HCT116 (cell line): ENCODE data around the gene PCDHGC4. TPM values are rescaled to one million over a fixed set of nuclear protein-coding genes. Genes with fewer than 3 reads are reported as not detected.

Experiments
- ATAC-seq: fragments of 200-7000 bp; cut with Tn5 transposase; 2 replicates; pipeline ENCODE4 v1.9.1; 2020; ENCODE audit warnings: mild to moderate bottlenecking, moderate library complexity
- BruUV-seq: library from RNA; stranded (reverse); fragments of 400-500 nt; replicated peaks from 2 replicates; lab custom pipeline; 2021; lab: Mats Ljungman, UMichigan
- CTCF ChIA-PET: fragments of 300-600 bp; sonication (Branson Sonifier 250); formaldehyde crosslinking; loops from one replicate; lab custom pipeline; 2021; ENCODE audit warnings: antibody characterized with exemption; lab: Charles Lee
- POLR2A ChIA-PET: fragments of 300-600, 350-600 bp; sonication (Branson Sonifier 250); formaldehyde crosslinking; loops from one replicate; lab custom pipeline; 2021; ENCODE audit warnings: antibody characterized with exemption; lab: Charles Lee
- RAD21 ChIA-PET, 2 experiments: fragments of 300-600 bp; sonication (Branson Sonifier 250); formaldehyde crosslinking; loops; one replicate each; lab custom pipeline; 2023; ENCODE audit warnings: low total read pairs in 2 of 2; ENCODE audit not compliant: uncharacterized antibody in 2 of 2, unreplicated experiment in 2 of 2, low non-redundant PET in 1 of 2; lab: Charles Lee
- DNase-seq: peaks from one replicate; pipeline ENCODE4 v3.0.0-alpha.2; 2010; ENCODE audit warnings: low read depth, low spot score
- H2AFZ ChIP-seq: fragments of 200-600 bp; shearing (Covaris generic), sonication (generic); 2 replicates; pipeline ENCODE4 v1.6.1; 2017; ENCODE audit warnings: low read depth, mixed run types, mixed read lengths, antibody characterized with exemption, low read length; ENCODE audit not compliant: poor library complexity, severe bottlenecking
- H3K27ac ChIP-seq: 2 replicates; pipeline ENCODE4 v1.5.1; 2012; ENCODE audit warnings: low read depth, low read length
- H3K27me3 ChIP-seq: fragments of 200-600 bp; sonication (generic); 2 replicates; pipeline ENCODE4 v1.6.1; 2016; ENCODE audit warnings: mixed run types, low read length, mixed read lengths; ENCODE audit not compliant: insufficient read depth
- H3K36me3 ChIP-seq, 2 experiments: fragments of 200-500 bp in 1 of 2; fragments of 200-600 bp in 1 of 2; sonication (Bioruptor generic) in 1 of 2; sonication (generic) in 1 of 2; 2 replicates each; pipeline versions ENCODE4 v1.5.1 to v1.6.1; 2014 to 2016; ENCODE audit warnings: low read length in 2 of 2, inconsistent platforms in 1 of 2, mixed read lengths in 1 of 2, mixed run types in 1 of 2; ENCODE audit not compliant: insufficient read depth in 2 of 2, control insufficient read depth in 1 of 2
- H3K4me1 ChIP-seq, 2 experiments: fragments of 200-600 bp in 1 of 2; sonication (generic) in 1 of 2; 2 replicates each; pipeline versions ENCODE4 v1.5.1 to v1.6.1; 2012 to 2017; ENCODE audit warnings: low read length in 2 of 2, inconsistent platforms in 1 of 2, mild to moderate bottlenecking in 1 of 2, mixed read lengths in 1 of 2, mixed run types in 1 of 2, moderate library complexity in 1 of 2; ENCODE audit not compliant: insufficient read depth in 2 of 2, control insufficient read depth in 1 of 2
- H3K4me2 ChIP-seq: fragments of 200-600 bp; sonication (generic); 2 replicates; pipeline ENCODE4 v1.6.1; 2017; ENCODE audit warnings: mixed run types, low read length, mixed read lengths
- H3K4me3 ChIP-seq, 2 experiments: fragments of 200-600 bp in 1 of 2; sonication (generic) in 1 of 2; replicated peaks in 1 of 2; 2 replicates each; pipeline ENCODE4 v1.5.1; 2011 to 2016; ENCODE audit warnings: low read length in 2 of 2, control low read depth in 1 of 2, low read depth in 1 of 2, mild to moderate bottlenecking in 1 of 2, mixed read lengths in 1 of 2, mixed run types in 1 of 2
- H3K79me2 ChIP-seq: fragments of 200-600 bp; sonication (generic); 2 replicates; pipeline ENCODE4 v1.6.1; 2017; ENCODE audit warnings: mild to moderate bottlenecking, mixed run types, low read length, moderate library complexity, mixed read lengths; ENCODE audit not compliant: insufficient read depth
- H3K9ac ChIP-seq: fragments of 200-600 bp; sonication (generic); 2 replicates; pipeline ENCODE4 v1.6.1; 2016; ENCODE audit warnings: low read length, mixed read lengths
- H3K9me2 ChIP-seq: fragments of 200-600 bp; sonication (generic), shearing (Covaris generic); 2 replicates; pipeline ENCODE4 v1.6.1; 2017; ENCODE audit warnings: mixed run types, mild to moderate bottlenecking, moderate library complexity; ENCODE audit not compliant: insufficient read depth
- H3K9me3 ChIP-seq, 2 experiments: fragments of 200-500 bp in 1 of 2; fragments of 200-600 bp in 1 of 2; sonication (Bioruptor generic) in 1 of 2; sonication (generic) in 1 of 2; 2 replicates each; pipeline ENCODE4 v1.6.1; 2014 to 2017; ENCODE audit warnings: low read length in 2 of 2, mixed read lengths in 2 of 2, inconsistent platforms in 1 of 2, low read depth in 1 of 2, mild to moderate bottlenecking in 1 of 2, mixed run types in 1 of 2, moderate library complexity in 1 of 2; ENCODE audit not compliant: control insufficient read depth in 1 of 2, insufficient read depth in 1 of 2
- H4K20me1 ChIP-seq: fragments of 200-600 bp; sonication (generic), shearing (Covaris generic); 2 replicates; pipeline ENCODE4 v1.6.1; 2017; ENCODE audit warnings: mixed run types, mild to moderate bottlenecking, moderate library complexity; ENCODE audit not compliant: insufficient read depth
- EGR1 ChIP-seq: IDR thresholded peaks from 2 replicates; pipeline ENCODE4 v1.6.1; 2012; ENCODE audit warnings: low read depth
- EZH2phosphoT487 ChIP-seq: fragments of 200-600 bp; IDR thresholded peaks from 2 replicates; pipeline ENCODE4 v1.6.1; 2018; ENCODE audit warnings: antibody characterized with exemption, borderline replicate concordance
- JUND ChIP-seq: IDR thresholded peaks from 2 replicates; pipeline ENCODE4 v1.6.1; 2012
- POLR2A ChIP-seq: IDR thresholded peaks from 2 replicates; pipeline ENCODE4 v1.7.0; 2011; ENCODE audit warnings: borderline replicate concordance; ENCODE audit not compliant: insufficient read depth, insufficient read length; ENCODE audit errors: extremely low read depth
- POLR2AphosphoS5 ChIP-seq: IDR thresholded peaks from 2 replicates; pipeline ENCODE4 v1.6.1; 2011; ENCODE audit warnings: mild to moderate bottlenecking, low read depth, low read length, moderate library complexity
- SIN3A ChIP-seq: IDR thresholded peaks from 2 replicates; pipeline ENCODE4 v1.6.1; 2012; ENCODE audit warnings: low read depth
- SP1 ChIP-seq: IDR thresholded peaks from 2 replicates; pipeline ENCODE4 v1.6.1; 2012; ENCODE audit warnings: low read depth
- YY1 ChIP-seq: IDR thresholded peaks from 2 replicates; pipeline ENCODE4 v1.6.1; 2011; ENCODE audit warnings: low read length, low read depth, moderate library complexity, mild to moderate bottlenecking; ENCODE audit not compliant: insufficient replicate concordance; ENCODE audit errors: extremely low read depth
- ZFX ChIP-seq: fragments of 450-650 bp; IDR thresholded peaks from 2 replicates; pipeline ENCODE4 v1.6.1; 2017
- ZNF274 ChIP-seq: fragments of 200-500 bp; sonication (Bioruptor generic); IDR thresholded peaks from 2 replicates; pipeline ENCODE4 v1.6.1; 2014; ENCODE audit warnings: mild to moderate bottlenecking, low read depth, low read length, inconsistent platforms
- intact Hi-C: fragments of 100-400 bp; cut with micrococcal nuclease; formaldehyde crosslinking; loops from 2 replicates; pipeline ENCODE4 v1.10.0; 2022
- total RNA-seq: library from RNA; stranded (reverse); gene quantifications from one replicate; pipeline ENCODE4 v1.2.1, GENCODE V29; 2021; ENCODE audit not compliant: unreplicated experiment
- TF ChIP-seq, protein P1 (sequence below): IDR thresholded peaks from 2 replicates; pipeline ENCODE4 v1.6.1; 2012
- TF ChIP-seq, protein P2 (sequence below): IDR thresholded peaks from 2 replicates; pipeline ENCODE4 v1.6.1; 2012
- TF ChIP-seq, protein P3 (sequence below): IDR thresholded peaks from 2 replicates; pipeline ENCODE4 v1.6.1; 2011; ENCODE audit warnings: mild to moderate bottlenecking, low read length, moderate library complexity; ENCODE audit not compliant: insufficient replicate concordance; ENCODE audit errors: extremely low read depth

PCDHGC4 gene
- total RNA-seq, 1 experiment from 2014 or later, result 0.05 TPM

DNA sequence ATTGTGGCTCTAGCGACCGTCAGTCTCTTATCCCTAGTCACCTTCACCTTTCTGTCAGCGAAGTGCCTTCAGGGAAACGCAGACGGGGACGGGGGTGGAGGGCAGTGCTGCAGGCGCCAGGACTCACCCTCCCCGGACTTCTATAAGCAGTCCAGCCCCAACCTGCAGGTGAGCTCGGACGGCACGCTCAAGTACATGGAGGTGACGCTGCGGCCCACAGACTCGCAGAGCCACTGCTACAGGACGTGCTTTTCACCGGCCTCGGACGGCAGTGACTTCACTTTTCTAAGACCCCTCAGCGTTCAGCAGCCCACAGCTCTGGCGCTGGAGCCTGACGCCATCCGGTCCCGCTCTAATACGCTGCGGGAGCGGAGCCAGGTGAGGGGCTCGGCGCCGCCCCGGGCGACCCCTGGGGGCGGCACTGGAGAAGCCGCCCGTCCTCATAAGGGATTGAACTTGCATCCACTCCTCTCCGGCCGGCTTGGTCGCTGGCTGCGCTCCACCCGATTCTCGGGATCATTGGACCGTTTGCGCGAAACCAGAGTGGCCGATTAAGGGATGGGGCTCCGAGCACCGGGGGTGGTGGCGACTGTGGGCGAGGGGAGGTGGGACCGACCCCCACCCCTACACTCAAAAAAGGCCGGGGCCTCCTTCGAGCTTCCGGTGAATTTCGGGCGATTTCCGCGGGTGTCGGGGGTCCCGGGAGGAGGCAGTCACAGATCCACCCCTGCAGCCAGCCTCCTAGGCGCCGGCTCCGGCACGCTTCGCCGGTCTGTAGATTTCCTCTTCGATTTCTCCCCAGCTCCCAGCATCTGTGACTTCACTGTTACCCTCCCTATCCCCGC is 6.7 kb downstream of the PCDHGC4 start:
- no peak for ATAC-seq
- POLR2A ChIA-PET, result no interaction called here

More for the DNA sequence above, 6.7 kb downstream of the PCDHGC4 start:
- Histone ChIP-seq H3K4me2 (no peak overlapping the region), H3K27ac (no peak overlapping the region), H3K27me3 (no peaks in the 10 kb centered on the region), H4K20me1 (no peaks in the 10 kb centered on the region), H3K9me3 (no peaks in the 10 kb centered on the region), H3K4me1 (no peaks in the 10 kb centered on the region), H3K36me3 (no peaks in the 10 kb centered on the region), H2AFZ (no peak overlapping the region), H3K9ac (no peak overlapping the region), H3K4me3 (no peak overlapping the region), H3K79me2 (no peaks in the 10 kb centered on the region), H3K9me2 (no peaks in the 10 kb centered on the region)
- BruUV-seq, result no TSS peak
- no peak for TF ChIP-seq ZNF274
- no peak for TF ChIP-seq EZH2phosphoT487
- no peak for TF ChIP-seq ZFX
- TF ChIP-seq EGR1, result no peak
- no peak for TF ChIP-seq YY1
- TF ChIP-seq, protein P1, sequence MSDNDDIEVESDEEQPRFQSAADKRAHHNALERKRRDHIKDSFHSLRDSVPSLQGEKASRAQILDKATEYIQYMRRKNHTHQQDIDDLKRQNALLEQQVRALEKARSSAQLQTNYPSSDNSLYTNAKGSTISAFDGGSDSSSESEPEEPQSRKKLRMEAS, result no peak
- TF ChIP-seq POLR2A, result no peak
- no peak for TF ChIP-seq SIN3A
- TF ChIP-seq, protein P2, sequence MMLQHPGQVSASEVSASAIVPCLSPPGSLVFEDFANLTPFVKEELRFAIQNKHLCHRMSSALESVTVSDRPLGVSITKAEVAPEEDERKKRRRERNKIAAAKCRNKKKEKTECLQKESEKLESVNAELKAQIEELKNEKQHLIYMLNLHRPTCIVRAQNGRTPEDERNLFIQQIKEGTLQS, result no peak
- TF ChIP-seq POLR2AphosphoS5, result no peak
- no peak for TF ChIP-seq SP1
- TF ChIP-seq, protein P3, sequence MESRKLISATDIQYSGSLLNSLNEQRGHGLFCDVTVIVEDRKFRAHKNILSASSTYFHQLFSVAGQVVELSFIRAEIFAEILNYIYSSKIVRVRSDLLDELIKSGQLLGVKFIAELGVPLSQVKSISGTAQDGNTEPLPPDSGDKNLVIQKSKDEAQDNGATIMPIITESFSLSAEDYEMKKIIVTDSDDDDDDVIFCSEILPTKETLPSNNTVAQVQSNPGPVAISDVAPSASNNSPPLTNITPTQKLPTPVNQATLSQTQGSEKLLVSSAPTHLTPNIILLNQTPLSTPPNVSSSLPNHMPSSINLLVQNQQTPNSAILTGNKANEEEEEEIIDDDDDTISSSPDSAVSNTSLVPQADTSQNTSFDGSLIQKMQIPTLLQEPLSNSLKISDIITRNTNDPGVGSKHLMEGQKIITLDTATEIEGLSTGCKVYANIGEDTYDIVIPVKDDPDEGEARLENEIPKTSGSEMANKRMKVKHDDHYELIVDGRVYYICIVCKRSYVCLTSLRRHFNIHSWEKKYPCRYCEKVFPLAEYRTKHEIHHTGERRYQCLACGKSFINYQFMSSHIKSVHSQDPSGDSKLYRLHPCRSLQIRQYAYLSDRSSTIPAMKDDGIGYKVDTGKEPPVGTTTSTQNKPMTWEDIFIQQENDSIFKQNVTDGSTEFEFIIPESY, result no peak
- no peak for TF ChIP-seq JUND
- intact Hi-C loops, result no loop called here
- RAD21 ChIA-PET, result no interaction called here
- DNase-seq, result no peak
- CTCF ChIA-PET, result no interaction called here
